ENCODE data around the gene CMPK2. TPM values are rescaled to one million over a fixed set of nuclear protein-coding genes. Genes with fewer than 3 reads are reported as not detected.

CMPK2 gene
- polyA plus RNA-seq, 1 donor: 3.1 TPM

DNA sequence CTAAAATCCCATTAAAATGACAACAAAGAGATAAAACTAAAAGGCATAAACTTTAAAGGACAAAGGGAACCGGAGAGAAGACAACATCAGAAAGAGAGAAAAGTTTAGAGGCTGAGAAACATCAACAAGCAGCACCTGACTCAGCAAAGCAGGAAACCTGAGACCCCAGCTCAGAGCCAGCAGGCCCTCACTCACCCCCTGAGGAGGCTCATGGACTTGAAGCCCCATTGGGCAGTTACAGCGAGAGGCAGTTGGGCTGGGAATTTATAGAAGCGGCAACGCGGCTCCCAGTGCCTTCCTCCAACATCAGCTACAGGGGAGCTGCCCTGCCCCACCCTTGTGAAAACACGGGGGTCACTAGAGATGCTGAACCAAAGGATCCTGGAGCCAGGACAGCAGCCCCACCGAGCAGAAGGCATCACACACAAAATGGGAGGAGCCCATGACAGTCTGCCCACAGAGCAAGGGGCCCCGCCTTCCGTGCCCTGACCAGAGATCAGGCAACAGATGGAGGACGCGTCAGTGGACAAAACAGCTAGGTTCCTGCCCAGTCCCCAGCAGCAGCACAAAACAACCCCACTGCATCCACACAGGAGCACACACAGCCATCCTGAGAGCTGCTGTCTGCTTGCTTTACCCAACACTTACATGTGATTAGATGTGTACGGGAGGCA lies 52.7 kb downstream of the CMPK2 start:
- no peak for DNase-seq (ENCODE audit: low read depth)

DNA sequence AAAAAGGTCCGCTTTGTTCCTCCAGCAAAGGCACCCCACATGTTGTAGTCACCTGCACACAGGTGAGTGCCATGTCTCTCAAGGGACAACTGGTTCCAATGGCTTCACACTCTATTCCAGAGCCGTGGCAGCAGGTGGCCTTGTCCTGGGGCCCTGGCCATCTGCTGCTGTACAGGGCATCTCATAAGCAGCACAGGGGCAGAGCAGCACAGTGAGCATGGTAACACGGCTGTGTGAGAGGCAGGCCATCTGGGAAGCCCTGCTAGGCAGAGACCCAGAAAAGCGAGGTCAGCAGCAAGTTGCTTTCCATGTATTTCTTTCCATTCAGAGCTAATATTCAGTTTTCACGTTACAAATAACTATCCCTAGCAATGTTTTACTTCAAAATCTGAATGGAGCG lies 54.7 kb downstream of the CMPK2 start:
- DNase-seq (ENCODE audit: low read depth): no peak

DNA sequence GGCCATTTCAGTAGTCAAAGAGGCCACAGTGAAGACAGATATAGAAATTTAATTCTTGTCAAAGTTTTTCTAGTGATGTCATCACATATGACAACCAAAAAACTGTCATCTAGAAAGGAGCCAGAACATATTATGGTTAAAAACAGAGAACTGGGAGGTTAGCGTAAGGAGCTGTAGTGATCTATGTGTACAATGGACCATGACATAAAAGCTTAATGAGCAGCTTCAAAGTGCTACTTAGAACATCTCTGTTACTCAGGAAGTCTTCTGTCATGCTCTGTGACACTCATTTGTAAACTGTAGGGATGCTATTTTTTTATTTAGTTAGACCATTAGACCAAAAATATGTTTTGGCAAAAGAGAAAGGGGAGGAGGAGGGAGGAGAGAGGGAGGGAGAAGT lies 57.3 kb downstream of the CMPK2 start:
- DNase-seq (ENCODE audit: low read depth): no peak

DNA sequence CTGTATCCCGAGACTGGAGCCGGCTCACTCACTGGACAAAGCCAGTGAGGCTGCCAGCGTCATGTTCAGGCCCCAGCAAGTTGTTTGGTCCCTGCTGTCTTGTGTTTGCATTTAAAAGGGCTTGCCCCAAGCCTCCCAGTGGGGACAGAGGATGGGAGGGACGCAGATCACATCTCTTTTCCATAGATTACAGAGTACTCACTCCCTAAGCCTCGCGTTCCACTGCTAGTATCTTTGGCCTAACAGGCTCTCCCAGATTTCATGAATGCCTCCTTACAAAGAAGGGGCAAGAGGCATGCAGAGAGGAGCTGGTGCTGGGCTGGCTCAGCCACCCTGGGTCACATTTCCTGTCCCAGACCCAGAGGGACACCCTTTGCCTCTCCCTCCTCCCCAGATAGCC lies 59.1 kb downstream of the CMPK2 start:
- DNase-seq (ENCODE audit: low read depth): no peak

DNA sequence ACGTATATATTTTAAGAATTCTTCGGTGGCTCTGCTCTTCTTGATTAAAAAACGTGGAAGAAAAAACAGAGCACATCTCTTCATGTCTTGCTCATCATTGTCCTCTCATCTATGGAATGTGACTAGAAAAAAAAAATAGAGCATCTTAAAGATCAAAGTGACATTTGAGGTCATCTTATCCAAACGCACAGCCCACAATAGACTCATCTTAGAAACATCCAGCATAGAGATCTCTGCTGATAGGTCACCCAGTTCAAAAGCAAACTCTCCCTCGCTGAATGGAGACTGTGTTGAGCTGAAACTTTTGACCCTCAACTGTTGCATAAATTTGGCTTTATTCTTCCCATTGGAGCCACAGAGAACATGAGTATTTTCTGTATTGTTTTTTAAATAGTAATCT lies 65.2 kb downstream of the CMPK2 start:
- no peak for DNase-seq (ENCODE audit: low read depth)

Other genes starting within 250 kb of the CMPK2 start
- gene RSAD2, start 11.9 kb upstream of the CMPK2 start, polyA plus RNA-seq (ENCODE audit: insufficient read length): 2.5 TPM
- 20.7 TPM for gene RNF144A, start 51.5 kb upstream of the CMPK2 start, polyA plus RNA-seq (ENCODE audit: insufficient read length)

Data from forelimb muscle (tissue), 1 donor.